ENCODE measurements around the gene PRLR.

- TF ChIP-seq CTCF (IDR thresholded peaks at IDR 0.05; ENCODE audit: low read depth, low read length, missing input control), result no peak
- TF ChIP-seq GABPA (IDR thresholded peaks at IDR 0.05 in 1 of 2, conservative IDR thresholded peaks at IDR 0.05 in 1 of 2), result no peak
Measured at GRCh38 chr5:35274839-35275509, 44.7 kb upstream of the PRLR start.

All from liver (tissue), 3 donors.